WERI-Rb-1 (cell line): ENCODE results near the gene PGC.
A peak's percentile ranks its signal among the peaks of the same experiment; 100 is the strongest.

Experiments used
- DNase-seq: peaks from one replicate; pipeline ENCODE4 v3.0.0-alpha.2; 2020
- H3K27ac ChIP-seq: fragments of 250-450 bp; sonication (Bioruptor Pico); 2 replicates; pipeline ENCODE4 v1.5.1; 2020; ENCODE audit warnings: mild to moderate bottlenecking, moderate library complexity
- H3K27me3 ChIP-seq: fragments of 250-450 bp; sonication (Bioruptor Pico); 2 replicates; pipeline ENCODE4 v1.5.1; 2021; ENCODE audit warnings: mild to moderate bottlenecking, low read depth, moderate library complexity; ENCODE audit not compliant: insufficient read depth, severe bottlenecking
- H3K36me3 ChIP-seq: fragments of 250-450 bp; sonication (Bioruptor Pico); 2 replicates; pipeline ENCODE4 v1.5.1; 2020; ENCODE audit warnings: mild to moderate bottlenecking, moderate library complexity
- H3K4me3 ChIP-seq: 2 replicates; pipeline ENCODE4 v1.5.1; 2011; ENCODE audit warnings: low read depth, mild to moderate bottlenecking, control low read depth, low read length
- H3K9me3 ChIP-seq: fragments of 250-450 bp; sonication (Bioruptor Pico); 2 replicates; pipeline ENCODE4 v1.5.1; 2021; ENCODE audit warnings: mild to moderate bottlenecking, moderate library complexity; ENCODE audit not compliant: severe bottlenecking
- TF ChIP-seq, protein P1 (sequence below): IDR thresholded peaks from 2 replicates; pipeline ENCODE4 v1.5.1; 2011; ENCODE audit warnings: low read depth, mild to moderate bottlenecking, control low read depth, inconsistent platforms, low read length

The PGC gene

DNA sequence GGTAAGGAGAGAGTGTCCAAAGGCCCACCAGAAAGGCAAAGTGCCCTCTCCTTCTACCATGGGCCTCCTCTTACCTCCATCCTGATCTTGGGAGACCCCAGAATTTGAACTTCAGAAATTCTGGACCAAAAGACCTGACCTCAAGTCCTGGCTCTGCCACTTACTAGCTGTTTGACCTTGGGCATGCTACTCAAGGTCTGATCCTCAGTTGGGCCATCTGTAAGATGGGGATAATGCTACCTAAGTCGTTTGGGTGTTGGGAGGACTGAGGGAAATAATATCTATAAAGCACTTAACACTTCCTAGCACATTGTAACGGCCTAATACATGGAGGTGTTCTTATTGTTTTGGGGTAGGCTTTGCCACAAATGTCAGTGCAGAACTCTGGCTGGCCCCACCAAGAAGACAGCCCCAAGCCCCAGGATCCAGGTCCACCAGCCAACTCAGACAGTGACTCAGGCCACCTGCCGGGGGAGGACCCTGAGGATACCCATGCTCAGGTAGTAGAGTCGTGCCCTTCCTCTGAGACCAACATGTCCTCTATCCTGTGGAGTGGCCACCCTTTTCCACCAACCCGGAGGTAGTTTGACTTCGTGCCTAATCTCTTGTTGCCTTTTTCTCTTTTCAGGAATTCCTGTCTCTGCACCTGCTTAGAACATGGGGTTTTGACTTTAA, 36.0 kb upstream of the PGC start:
- no peaks in the 10 kb centered on the region for H3K27me3 ChIP-seq
- no peak overlapping the region for H3K27ac ChIP-seq
- DNase-seq: no peak
- H3K4me3 ChIP-seq: no peak overlapping the region
- H3K9me3 ChIP-seq: no peaks in the 10 kb centered on the region
- TF ChIP-seq, protein P1, sequence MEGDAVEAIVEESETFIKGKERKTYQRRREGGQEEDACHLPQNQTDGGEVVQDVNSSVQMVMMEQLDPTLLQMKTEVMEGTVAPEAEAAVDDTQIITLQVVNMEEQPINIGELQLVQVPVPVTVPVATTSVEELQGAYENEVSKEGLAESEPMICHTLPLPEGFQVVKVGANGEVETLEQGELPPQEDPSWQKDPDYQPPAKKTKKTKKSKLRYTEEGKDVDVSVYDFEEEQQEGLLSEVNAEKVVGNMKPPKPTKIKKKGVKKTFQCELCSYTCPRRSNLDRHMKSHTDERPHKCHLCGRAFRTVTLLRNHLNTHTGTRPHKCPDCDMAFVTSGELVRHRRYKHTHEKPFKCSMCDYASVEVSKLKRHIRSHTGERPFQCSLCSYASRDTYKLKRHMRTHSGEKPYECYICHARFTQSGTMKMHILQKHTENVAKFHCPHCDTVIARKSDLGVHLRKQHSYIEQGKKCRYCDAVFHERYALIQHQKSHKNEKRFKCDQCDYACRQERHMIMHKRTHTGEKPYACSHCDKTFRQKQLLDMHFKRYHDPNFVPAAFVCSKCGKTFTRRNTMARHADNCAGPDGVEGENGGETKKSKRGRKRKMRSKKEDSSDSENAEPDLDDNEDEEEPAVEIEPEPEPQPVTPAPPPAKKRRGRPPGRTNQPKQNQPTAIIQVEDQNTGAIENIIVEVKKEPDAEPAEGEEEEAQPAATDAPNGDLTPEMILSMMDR: no peak
- H3K36me3 ChIP-seq: peaks cover 4% of the 10 kb centered on the region

GRCh38 chr6:41781366-41781730, 34.2 kb upstream of the PGC start:
- H3K27ac ChIP-seq: no peak overlapping the region
- H3K4me3 ChIP-seq: peak overlapping the region; percentile 53; the same call in 1 of the 2 replicates
- no peaks in the 10 kb centered on the region for H3K9me3 ChIP-seq
- H3K27me3 ChIP-seq: no peaks in the 10 kb centered on the region
- TF ChIP-seq, protein P1: no peak
- peaks cover 4% of the 10 kb centered on the region for H3K36me3 ChIP-seq
- no peak for DNase-seq

DNA sequence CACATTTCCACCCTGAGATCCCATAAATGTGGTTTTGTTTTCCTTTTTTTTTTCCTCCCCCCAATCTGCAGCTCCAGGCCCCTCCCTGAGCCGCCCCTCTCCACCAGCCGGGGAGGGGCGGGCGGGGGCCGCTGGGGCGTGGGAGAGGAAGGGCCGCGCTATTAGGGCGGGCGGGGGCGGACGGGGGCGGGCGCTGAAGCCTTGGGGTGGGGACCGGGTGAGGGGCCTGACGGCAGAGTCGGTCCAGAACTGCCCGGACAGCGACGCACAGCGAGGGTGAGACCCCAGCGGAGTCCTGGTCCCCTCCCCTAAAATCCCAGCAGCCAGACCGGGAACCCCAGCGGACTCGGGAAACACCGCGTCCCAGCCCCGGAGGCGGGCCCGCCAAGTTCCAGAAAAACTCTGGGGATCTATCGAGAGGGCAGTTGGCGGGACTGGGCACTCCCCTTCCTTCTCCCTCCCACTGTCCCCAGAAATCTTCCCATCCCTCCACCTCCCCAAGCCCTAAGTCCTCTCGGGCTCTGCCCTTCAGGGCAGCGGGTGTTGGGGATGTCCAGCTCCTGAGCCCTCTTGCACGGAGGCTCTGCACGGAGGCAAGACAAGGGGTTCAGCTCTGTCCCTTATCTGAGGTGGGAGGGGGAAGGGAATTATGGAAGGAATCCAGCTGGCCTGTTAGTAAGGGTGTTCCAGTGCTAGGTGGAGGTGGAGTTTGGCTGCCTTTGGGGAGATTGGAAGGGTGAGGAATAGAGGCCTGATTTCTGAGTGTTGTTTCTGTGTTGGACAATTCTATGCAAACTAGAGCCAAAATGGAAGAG, 33.6 kb upstream of the PGC start, which contains the start of gene PRICKLE4:
Gene PRICKLE4 (plus strand): TSS at position 232 of the 815 bp plus-strand sequence. CDS start 2,692 bp downstream, outside the sequence.
- DNase-seq: peak; percentile 54
- Histone ChIP-seq H3K4me3 (peak within 1 kb of the TSS; percentile 60), H3K27ac (no peak within 1 kb of the TSS), H3K9me3 (no peaks in the 10 kb centered on the region), H3K27me3 (no peaks in the 10 kb centered on the region), H3K36me3 (peaks cover 6% of the 10 kb centered on the region)
- TF ChIP-seq, protein P1: no peak

DNA sequence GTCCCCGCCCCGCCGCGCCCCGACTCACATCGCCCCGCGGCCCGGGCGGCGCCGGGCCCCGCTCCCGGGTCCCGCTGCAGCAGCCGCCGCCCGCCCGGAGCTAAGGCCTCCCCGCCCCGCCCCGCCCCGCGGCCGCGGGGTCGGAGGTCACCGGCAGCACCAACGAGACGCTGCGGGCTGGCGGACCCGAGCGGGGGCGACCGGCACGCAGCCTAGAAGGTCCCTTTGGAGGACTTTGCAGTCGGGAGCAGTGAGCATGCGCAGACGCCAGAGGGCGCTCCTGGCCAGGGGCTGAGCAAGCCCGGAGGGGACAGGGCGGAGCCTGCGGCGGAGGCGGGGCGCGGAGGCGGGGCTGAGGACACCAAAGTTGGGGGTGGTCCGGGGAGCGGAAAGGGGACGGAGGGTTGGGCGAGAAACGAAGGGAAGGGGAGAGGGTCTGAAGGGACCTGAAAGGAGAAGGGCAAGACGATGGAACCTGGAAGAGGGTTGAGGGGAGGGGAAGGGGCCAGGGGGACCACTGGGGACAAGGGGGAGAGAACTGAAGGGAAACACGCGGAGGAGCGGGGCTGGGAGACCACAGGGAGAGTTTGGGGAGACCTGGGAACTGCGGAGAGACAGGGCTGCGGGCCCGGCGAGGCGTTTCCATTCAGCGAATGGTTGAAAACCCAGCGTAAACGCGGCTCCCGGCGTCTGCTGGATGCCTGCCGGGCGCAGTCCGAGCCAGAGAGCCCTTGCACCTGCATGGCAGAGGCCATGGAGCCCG, 32.8 kb upstream of the PGC start, which contains the start of gene FRS3:
Gene FRS3 (minus strand): TSS at position 113 of the 763 bp plus-strand sequence. CDS start 2,913 bp downstream, outside the sequence.
- DNase-seq: peak; percentile 100
- TF ChIP-seq, protein P1: peak; percentile 99
- Histone ChIP-seq H3K36me3 (peaks cover 14% of the 10 kb centered on the region), H3K27me3 (no peaks in the 10 kb centered on the region), H3K27ac (no peak within 1 kb of the TSS), H3K4me3 (peak within 1 kb of the TSS; percentile 60), H3K9me3 (no peaks in the 10 kb centered on the region)

DNA sequence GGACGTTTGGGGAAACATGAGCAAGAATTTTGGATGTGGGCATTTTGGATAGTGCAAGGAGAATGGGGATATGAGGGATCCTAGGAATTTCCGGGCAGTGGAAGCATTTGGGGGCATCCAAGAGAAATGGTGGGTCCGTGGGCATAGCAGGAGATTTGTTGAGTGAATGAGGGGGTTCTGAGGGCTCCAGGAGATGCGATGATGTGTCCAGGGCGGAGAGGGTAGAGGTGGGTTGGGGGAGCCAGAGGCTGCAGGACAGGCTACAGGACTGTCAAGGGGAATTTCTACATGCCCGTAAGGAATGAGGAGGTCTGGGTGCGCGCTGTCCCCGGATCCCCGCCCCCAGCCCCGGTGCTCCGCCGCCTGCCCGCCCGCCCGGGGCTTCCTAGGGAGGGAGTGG, 32.1 kb upstream of the PGC start:
- no peak overlapping the region for H3K27ac ChIP-seq
- TF ChIP-seq, protein P1: no peak

More for the DNA sequence above, 32.1 kb upstream of the PGC start:
- no peak for DNase-seq
- H3K36me3 ChIP-seq: peaks cover 20% of the 10 kb centered on the region
- peak overlapping the region; percentile 60 for H3K4me3 ChIP-seq
- no peaks in the 10 kb centered on the region for H3K27me3 ChIP-seq
- H3K9me3 ChIP-seq: no peaks in the 10 kb centered on the region
